Ishikawa (cell line): Measurements from ENCODE around the gene LRATD1.

ENCODE experiments used
- CEBPB ChIP-seq: IDR thresholded peaks from 2 replicates; pipeline ENCODE4 v1.6.1; 2012
- CREB1 ChIP-seq: IDR thresholded peaks from 2 replicates; pipeline ENCODE4 v1.6.1; 2012; ENCODE audit warnings: low read depth
- EGR1 ChIP-seq: IDR thresholded peaks from 2 replicates; pipeline ENCODE4 v1.6.1; 2012
- EP300 ChIP-seq: IDR thresholded peaks from 2 replicates; pipeline ENCODE4 v1.6.1; 2012; ENCODE audit warnings: borderline replicate concordance
- FOXM1 ChIP-seq: IDR thresholded peaks from 2 replicates; pipeline ENCODE4 v1.6.1; 2012; ENCODE audit warnings: low read depth, borderline replicate concordance
- RAD21 ChIP-seq: IDR thresholded peaks from 2 replicates; pipeline ENCODE4 v1.6.1; 2012; ENCODE audit warnings: low read depth
- TAF1 ChIP-seq: IDR thresholded peaks from 2 replicates; pipeline ENCODE4 v1.6.1; 2012; ENCODE audit warnings: low read depth, mild to moderate bottlenecking
- TCF12 ChIP-seq: IDR thresholded peaks from 2 replicates; pipeline ENCODE4 v1.6.1; 2012; ENCODE audit warnings: low read depth
- YY1 ChIP-seq: IDR thresholded peaks from 2 replicates; pipeline ENCODE4 v1.6.1; 2012; ENCODE audit warnings: low read depth
- TF ChIP-seq, protein P1 (sequence below): IDR thresholded peaks from 2 replicates; pipeline ENCODE4 v1.6.1; 2012; ENCODE audit warnings: low read depth, mild to moderate bottlenecking
- TF ChIP-seq, protein P2 (sequence below): IDR thresholded peaks from 2 replicates; pipeline ENCODE4 v1.6.1; 2012

DNA sequence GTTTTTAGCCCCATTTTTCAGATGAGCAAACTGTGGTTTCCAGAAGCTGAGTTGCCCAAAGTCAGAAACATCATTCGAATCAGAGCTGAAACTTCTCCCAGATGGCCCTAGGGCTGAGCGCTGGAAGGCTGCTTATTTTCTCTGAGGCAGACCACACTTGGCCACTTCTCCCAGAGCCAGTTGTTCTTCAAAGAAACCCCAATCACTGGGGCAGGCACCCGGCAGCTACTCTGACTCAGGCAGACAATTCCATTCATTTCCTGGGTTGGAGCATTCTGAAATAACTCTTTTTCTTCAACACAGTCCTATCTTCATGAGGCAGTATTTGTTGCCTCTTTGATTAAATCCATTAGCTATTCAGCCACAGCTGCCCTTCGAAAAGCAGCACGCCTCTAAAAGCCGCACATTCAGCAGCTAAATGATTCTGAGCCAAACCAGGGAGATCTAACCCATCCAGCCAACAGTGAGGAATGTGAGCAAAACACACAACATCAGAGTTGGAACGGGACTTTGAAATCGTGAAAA lies 40.9 kb downstream of the LRATD1 start:
- TF ChIP-seq TCF12 (no peak), EP300 (no peak), YY1 (no peak), EGR1 (no peak), RAD21 (no peak), FOXM1 (no peak), TAF1 (no peak), CREB1 (no peak), CEBPB (no peak)
- TF ChIP-seq, protein P1, sequence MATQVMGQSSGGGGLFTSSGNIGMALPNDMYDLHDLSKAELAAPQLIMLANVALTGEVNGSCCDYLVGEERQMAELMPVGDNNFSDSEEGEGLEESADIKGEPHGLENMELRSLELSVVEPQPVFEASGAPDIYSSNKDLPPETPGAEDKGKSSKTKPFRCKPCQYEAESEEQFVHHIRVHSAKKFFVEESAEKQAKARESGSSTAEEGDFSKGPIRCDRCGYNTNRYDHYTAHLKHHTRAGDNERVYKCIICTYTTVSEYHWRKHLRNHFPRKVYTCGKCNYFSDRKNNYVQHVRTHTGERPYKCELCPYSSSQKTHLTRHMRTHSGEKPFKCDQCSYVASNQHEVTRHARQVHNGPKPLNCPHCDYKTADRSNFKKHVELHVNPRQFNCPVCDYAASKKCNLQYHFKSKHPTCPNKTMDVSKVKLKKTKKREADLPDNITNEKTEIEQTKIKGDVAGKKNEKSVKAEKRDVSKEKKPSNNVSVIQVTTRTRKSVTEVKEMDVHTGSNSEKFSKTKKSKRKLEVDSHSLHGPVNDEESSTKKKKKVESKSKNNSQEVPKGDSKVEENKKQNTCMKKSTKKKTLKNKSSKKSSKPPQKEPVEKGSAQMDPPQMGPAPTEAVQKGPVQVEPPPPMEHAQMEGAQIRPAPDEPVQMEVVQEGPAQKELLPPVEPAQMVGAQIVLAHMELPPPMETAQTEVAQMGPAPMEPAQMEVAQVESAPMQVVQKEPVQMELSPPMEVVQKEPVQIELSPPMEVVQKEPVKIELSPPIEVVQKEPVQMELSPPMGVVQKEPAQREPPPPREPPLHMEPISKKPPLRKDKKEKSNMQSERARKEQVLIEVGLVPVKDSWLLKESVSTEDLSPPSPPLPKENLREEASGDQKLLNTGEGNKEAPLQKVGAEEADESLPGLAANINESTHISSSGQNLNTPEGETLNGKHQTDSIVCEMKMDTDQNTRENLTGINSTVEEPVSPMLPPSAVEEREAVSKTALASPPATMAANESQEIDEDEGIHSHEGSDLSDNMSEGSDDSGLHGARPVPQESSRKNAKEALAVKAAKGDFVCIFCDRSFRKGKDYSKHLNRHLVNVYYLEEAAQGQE, result no peak
- TF ChIP-seq, protein P2, sequence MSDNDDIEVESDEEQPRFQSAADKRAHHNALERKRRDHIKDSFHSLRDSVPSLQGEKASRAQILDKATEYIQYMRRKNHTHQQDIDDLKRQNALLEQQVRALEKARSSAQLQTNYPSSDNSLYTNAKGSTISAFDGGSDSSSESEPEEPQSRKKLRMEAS, result no peak
